ENCODE measurements around the gene SPANXN2.
"Not testable (repeated sequence)": the region's sequence is repeated elsewhere in the genome, so short reads cannot be mapped to it uniquely, and the experiment has no call there.

SPANXN2 gene, protein sequence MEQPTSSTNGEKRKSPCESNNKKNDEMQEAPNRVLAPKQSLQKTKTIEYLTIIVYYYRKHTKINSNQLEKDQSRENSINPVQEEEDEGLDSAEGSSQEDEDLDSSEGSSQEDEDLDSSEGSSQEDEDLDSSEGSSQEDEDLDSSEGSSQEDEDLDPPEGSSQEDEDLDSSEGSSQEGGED

GRCh38 chrX:143720652-143721051, at the start of gene SPANXN2:
TSS of gene SPANXN2 (minus strand) at chrX:143720752. CDS start at chrX:143720668, 84 bp downstream.
- DNase-seq (ENCODE audit: low read depth); H3K4me3 ChIP-seq (ENCODE audit: low read depth, low read length): not testable (repeated sequence)

- DNase-seq (ENCODE audit: low read depth), result no peak
- H3K4me3 ChIP-seq (ENCODE audit: low read depth, low read length), result no peak overlapping the region
Measured at GRCh38 chrX:143768976-143769375, 48.4 kb upstream of the SPANXN2 start.

DNA sequence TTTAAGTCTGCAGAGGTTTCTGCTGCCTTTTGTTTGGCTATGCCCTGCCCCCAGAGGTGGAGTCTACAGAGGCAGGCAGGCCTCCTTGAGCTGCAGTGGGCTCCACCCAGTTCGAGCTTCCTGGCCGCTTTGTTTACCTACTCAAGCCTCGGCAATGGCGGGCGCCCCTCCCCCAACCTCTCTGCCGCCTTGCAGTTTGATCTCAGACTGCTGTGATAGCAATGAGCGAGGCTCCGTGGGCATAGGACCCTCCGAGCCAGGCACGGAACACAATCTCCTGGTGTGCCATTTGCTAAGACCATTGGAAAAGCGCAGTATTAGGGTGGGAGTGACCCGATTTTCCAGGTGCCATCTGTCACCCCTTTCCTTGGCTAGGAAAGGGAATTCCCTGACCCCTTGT, 47.2 kb upstream of the SPANXN2 start:
- not testable (repeated sequence) for DNase-seq (ENCODE audit: low read depth); H3K4me3 ChIP-seq (ENCODE audit: low read depth, low read length)

DNA sequence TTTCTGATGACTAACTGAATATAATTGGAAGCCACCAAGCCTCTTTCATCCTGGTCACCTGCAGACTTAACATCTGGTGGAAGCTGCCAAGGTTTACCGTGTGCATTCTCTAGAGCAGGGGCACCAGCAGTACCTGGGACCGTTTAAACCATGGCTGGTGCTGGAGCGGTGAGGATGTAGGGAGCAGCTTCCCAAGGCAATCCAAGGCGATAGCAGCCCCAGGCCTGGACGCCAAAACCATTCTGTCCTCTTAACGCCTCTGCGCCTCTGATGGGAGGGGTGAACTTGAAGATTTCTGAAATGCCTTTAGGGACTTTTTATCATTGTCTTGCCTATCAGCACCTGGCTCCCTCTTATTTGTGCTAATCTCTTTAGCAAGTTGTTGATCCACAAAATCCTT, 37.3 kb upstream of the SPANXN2 start:
- no peak for DNase-seq (ENCODE audit: low read depth)
- H3K4me3 ChIP-seq (ENCODE audit: low read depth, low read length), result no peak overlapping the region

- no peak overlapping the region for H3K4me3 ChIP-seq (ENCODE audit: low read depth, low read length)
- no peak for DNase-seq (ENCODE audit: low read depth)
Measured at GRCh38 chrX:143757375-143757774, 36.8 kb upstream of the SPANXN2 start.

- no peak overlapping the region for H3K4me3 ChIP-seq (ENCODE audit: low read depth, low read length)
Measured at GRCh38 chrX:143754183-143754582, 33.6 kb upstream of the SPANXN2 start.

GRCh38 chrX:143733866-143734265, 13.3 kb upstream of the SPANXN2 start:
- no peak for DNase-seq (ENCODE audit: low read depth)
- no peak overlapping the region for H3K4me3 ChIP-seq (ENCODE audit: low read depth, low read length)

More at GRCh38 chrX:143754183-143754582, 33.6 kb upstream of the SPANXN2 start:
- no peak for DNase-seq (ENCODE audit: low read depth)

GRCh38 chrX:143726296-143726695, 5.7 kb upstream of the SPANXN2 start:
- no peak overlapping the region for H3K4me3 ChIP-seq (ENCODE audit: low read depth, low read length)
- DNase-seq (ENCODE audit: low read depth), result no peak

DNA sequence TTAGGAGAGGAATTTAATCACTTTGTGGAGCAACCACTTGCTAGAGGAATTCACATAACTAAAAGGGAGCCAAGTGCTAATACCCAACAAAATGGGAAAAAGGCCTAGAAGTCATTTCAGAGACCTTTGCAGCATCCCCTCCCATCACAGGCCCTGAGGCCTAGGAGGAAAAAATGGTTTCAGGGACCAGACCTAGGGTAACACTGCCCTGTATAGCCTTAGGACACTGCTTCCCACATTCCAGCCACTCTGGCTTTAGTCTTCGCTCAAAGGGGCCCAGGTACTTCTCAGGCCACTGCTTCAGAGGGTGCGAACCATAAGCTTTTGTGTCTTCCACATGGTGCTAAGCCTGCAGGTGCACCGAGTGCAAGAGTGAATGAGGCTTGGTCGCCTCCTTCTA, 19.1 kb downstream of the SPANXN2 start:
- DNase-seq (ENCODE audit: low read depth), result no peak
- no peak overlapping the region for H3K4me3 ChIP-seq (ENCODE audit: low read depth, low read length)

- H3K4me3 ChIP-seq (ENCODE audit: low read depth, low read length), result no peak overlapping the region
- no peak for DNase-seq (ENCODE audit: low read depth)
Measured at GRCh38 chrX:143694885-143695284, 25.7 kb downstream of the SPANXN2 start.

- no peak for DNase-seq (ENCODE audit: low read depth)
- H3K4me3 ChIP-seq (ENCODE audit: low read depth, low read length), result no peak overlapping the region
Measured at GRCh38 chrX:143683486-143683885, 37.1 kb downstream of the SPANXN2 start.

- no peak overlapping the region for H3K4me3 ChIP-seq (ENCODE audit: low read depth, low read length)
- no peak for DNase-seq (ENCODE audit: low read depth)
Measured at GRCh38 chrX:143674926-143675325, 45.6 kb downstream of the SPANXN2 start.

DNA sequence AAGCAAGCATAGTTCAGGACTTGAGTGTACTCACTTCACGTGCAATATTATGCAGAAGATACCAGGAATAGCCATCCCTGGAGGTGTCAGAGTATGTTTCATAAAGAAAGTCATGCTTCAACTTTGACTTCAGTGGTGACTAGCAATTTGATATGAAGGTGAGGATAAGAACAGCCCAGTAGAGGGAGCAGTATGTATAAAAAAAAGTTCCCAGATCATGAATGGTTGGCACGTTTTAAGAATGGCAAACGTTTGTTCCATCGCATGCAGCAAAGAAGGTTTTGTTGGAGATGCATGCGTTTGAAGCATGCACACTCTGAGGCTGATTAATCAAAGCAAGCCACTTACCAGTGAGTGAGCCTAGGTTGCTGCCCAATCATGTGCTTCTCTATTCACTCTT, 51.2 kb downstream of the SPANXN2 start:
- no peak overlapping the region for H3K4me3 ChIP-seq (ENCODE audit: low read depth, low read length)
- no peak for DNase-seq (ENCODE audit: low read depth)

- DNase-seq (ENCODE audit: low read depth), result no peak
- no peak overlapping the region for H3K4me3 ChIP-seq (ENCODE audit: low read depth, low read length)
Measured at GRCh38 chrX:143664302-143664701, 56.2 kb downstream of the SPANXN2 start.

- no peak for DNase-seq (ENCODE audit: low read depth)
Measured at GRCh38 chrX:143663755-143664154, 56.8 kb downstream of the SPANXN2 start.

More at GRCh38 chrX:143663755-143664154, 56.8 kb downstream of the SPANXN2 start:
- H3K4me3 ChIP-seq (ENCODE audit: low read depth, low read length), result no peak overlapping the region
